Measurements from ENCODE around the gene STOM. TPM values are rescaled to one million over a fixed set of nuclear protein-coding genes. Genes with fewer than 3 reads are reported as not detected.

STOM gene
- total and polyA plus RNA-seq, 8 donors: 13.9 to 65.1 (median 32.0) TPM

DNA sequence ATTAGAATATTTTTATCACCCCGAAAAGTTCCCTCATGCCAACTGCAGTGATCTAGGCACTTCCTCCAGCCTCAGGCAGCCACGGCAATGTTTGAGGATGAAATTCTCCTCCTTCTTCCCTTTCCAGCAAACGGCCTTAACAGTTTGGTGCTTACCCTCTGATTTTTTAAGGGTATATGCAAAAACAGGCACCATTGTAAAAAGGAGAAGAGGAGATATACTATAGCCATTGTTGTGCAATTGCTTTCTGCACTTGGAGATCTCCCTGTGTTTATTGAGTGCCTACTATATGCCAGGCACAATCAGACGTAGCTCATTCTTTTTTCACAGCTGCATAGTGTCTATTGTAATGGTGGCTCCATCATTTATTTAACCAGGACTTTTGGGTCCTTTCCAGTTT is 72.7 kb downstream of the STOM start:
- no peak overlapping the region for H3K4me3 ChIP-seq
- H3K27ac ChIP-seq: no peak overlapping the region
- H3K9me3 ChIP-seq: no peaks in the 10 kb centered on the region
- TF ChIP-seq, protein P1, sequence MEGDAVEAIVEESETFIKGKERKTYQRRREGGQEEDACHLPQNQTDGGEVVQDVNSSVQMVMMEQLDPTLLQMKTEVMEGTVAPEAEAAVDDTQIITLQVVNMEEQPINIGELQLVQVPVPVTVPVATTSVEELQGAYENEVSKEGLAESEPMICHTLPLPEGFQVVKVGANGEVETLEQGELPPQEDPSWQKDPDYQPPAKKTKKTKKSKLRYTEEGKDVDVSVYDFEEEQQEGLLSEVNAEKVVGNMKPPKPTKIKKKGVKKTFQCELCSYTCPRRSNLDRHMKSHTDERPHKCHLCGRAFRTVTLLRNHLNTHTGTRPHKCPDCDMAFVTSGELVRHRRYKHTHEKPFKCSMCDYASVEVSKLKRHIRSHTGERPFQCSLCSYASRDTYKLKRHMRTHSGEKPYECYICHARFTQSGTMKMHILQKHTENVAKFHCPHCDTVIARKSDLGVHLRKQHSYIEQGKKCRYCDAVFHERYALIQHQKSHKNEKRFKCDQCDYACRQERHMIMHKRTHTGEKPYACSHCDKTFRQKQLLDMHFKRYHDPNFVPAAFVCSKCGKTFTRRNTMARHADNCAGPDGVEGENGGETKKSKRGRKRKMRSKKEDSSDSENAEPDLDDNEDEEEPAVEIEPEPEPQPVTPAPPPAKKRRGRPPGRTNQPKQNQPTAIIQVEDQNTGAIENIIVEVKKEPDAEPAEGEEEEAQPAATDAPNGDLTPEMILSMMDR (IDR thresholded peaks at IDR 0.05): no peak
- no peak for DNase-seq
- no peak for FAIRE-seq
- H3K4me1 ChIP-seq: peaks cover 0 to 6% (median 0%) of the 10 kb centered on the region in 3 donors
- no peak for ATAC-seq
- H3K27me3 ChIP-seq: no peaks in the 10 kb centered on the region
- WGBS, 2 donors: 60 to 74% methylated on average over 4 of the region's 4 CpGs
- intact Hi-C loops (cut with DNase I): no loop called here
- H3K36me3 ChIP-seq: no peaks in the 10 kb centered on the region

DNA sequence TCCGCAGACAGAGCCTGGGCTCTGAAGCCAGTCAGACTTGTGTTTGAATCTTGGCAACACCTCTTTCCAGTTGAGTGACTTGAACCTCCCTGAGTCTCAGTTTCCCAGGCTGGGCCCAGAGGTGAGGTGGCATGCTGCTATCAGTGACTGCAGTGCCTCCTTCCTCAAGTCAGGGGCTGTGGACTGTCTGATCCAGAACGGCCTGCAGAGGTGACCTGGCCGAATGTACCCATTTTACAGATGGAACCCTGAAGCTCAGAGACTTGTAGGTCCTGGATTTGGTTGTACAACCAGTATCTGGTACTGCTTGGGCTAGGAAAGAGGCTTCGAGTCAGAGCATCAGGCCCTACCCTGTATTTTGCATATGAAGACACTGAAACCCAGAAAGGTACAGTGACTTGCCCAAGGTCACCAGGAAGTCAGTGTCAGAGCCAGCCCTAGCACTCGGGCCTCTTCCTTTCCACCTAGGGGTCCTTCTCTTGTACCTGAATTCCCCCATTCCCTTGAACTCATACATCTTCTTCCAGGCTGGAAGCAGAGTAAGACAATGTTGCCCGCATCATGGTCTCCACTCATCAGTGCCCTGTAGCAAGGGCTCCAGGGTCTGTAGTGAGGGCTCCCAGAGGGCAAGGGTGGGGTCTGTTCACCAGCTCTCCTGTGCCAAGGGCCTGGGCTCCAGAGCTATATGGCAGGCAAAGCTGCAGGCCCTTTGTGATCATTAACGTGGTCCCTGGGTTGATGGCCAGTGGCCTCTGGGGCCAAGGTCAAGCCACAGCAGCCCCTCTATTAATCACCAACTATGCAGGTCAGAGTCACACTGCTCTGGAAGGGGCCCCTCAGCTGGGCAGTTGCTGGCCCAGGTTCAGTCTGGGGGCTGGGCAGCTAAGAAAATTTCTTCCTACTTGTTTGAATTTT is 73.6 kb downstream of the STOM start:
- ATAC-seq (no peak), FAIRE-seq (no peak), DNase-seq (peak in 1 of 6 donors; percentile 30)
- Histone ChIP-seq H3K36me3 (no peaks in the 10 kb centered on the region), H3K4me3 (no peak overlapping the region), H3K9me3 (no peaks in the 10 kb centered on the region), H3K27me3 (no peaks in the 10 kb centered on the region), H3K4me1 (peaks cover 0 to 6% (median 0%) of the 10 kb centered on the region in 3 donors), H3K27ac (no peak overlapping the region)
- 72 to 78% methylated on average over 7 of the region's 7 CpGs for WGBS, 2 donors
- intact Hi-C loops (cut with DNase I): no loop called here
- TF ChIP-seq, protein P1 (IDR thresholded peaks at IDR 0.05): no peak

DNA sequence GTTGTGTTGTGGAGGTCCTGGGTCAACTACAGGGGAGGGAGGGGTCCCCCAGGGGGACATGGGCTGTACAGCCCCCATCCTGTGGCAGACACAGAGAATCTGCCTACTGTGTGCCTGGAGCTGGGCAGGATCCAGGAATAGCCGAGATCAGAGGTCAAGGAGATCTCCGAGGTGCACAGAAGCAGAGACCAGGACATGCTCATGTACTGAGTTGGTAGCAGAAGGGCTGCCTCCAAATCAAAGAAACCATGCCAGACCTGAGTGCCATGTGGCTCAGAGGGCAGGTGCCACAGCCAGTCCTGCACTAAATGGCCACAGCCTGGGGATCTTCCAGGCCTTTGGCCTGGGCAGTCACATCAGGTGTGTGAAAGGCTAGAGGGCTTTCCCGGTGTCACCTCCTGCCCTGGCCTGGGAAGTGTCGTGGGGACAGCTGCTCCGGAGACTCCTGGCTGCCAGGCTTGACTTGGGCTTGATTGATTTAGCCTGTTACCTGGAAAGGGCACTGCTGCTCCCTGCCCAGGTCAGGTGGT is 74.3 kb downstream of the STOM start:
- intact Hi-C loops (cut with DNase I): no loop called here
- ATAC-seq: no peak
- 67 to 84% methylated on average over 5 of the region's 5 CpGs for WGBS, 2 donors

DNA sequence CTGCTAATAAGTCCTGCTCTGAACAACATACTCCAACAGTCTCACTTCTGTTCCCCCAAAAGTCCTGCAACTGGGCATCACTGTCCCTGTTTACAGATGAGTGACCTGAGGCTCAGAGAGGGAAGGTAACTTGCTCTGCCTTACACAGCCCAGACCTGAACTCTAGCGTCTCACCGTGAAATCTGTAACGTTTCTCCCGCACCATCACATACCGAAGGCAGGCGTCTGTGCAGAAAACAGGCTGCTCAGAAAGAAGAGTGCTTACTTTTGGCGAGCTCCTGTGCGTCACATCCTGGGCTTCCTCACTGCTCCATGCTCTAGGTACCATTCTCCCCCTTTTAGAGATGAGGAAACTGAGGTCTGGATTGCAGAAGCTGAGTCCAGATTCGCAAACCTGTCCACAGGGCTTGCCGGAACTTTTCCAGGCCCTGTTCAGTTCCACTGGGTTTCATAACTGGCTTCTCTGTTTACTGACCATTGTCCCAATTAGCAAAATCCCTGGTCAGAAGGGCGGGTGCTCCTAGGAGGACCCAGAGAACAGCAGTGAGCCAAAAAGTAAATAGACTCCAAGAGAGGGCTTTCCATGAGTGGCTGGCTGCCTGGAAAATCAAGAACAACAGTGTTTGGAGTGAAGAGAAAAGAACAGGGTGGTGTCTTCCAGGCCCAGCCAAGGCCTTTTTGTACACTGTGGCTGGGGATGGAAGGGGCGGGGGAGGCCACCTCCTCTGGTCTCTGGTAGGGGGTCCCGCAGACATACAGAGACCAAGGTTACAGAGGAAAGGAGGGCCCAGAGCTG is 75.0 kb downstream of the STOM start:
- H3K4me3 ChIP-seq: no peak overlapping the region
- H3K9me3 ChIP-seq: no peaks in the 10 kb centered on the region
- peaks cover 0 to 6% (median 0%) of the 10 kb centered on the region in 3 donors for H3K4me1 ChIP-seq
- FAIRE-seq (no peak), ATAC-seq (peak in 2 of 4 donors; percentile 21 to 38), DNase-seq (peak in 1 of 6 donors; percentile 19)
- WGBS, 2 donors: 88 to 89% methylated on average over 13 of the region's 13 CpGs
- H3K27me3 ChIP-seq: no peaks in the 10 kb centered on the region
- H3K36me3 ChIP-seq: no peaks in the 10 kb centered on the region
- TF ChIP-seq, protein P1 (IDR thresholded peaks at IDR 0.05): no peak
- H3K27ac ChIP-seq: peak overlapping the region in 1 of 4 donors; percentile 23
- intact Hi-C loops (cut with DNase I): no loop called here

More for the DNA sequence above, 74.3 kb downstream of the STOM start:
- Histone ChIP-seq H3K27me3 (no peaks in the 10 kb centered on the region), H3K27ac (peak overlapping the region in 1 of 4 donors; percentile 23), H3K36me3 (no peaks in the 10 kb centered on the region), H3K4me1 (peaks cover 0 to 6% (median 0%) of the 10 kb centered on the region in 3 donors), H3K4me3 (no peak overlapping the region), H3K9me3 (no peaks in the 10 kb centered on the region)
- no peak for FAIRE-seq
- peak in 1 of 6 donors; percentile 27 for DNase-seq
- TF ChIP-seq, protein P1 (IDR thresholded peaks at IDR 0.05): no peak
